Measurements from ENCODE around the gene MYO7A. TPM values are rescaled to one million over a fixed set of nuclear protein-coding genes. Genes with fewer than 3 reads are reported as not detected.

Gene MYO7A
- total RNA-seq, 1 donor from 2014 or later: 3.2 TPM

- intact Hi-C loops (cut with micrococcal nuclease): no loop called here
- no peak overlapping the region for H3K27ac ChIP-seq (replicated peaks)
- H3K9me3 ChIP-seq (replicated peaks): no peaks in the 10 kb centered on the region
- peaks cover 22% of the 10 kb centered on the region for H3K4me1 ChIP-seq
- TF ChIP-seq, protein P1, sequence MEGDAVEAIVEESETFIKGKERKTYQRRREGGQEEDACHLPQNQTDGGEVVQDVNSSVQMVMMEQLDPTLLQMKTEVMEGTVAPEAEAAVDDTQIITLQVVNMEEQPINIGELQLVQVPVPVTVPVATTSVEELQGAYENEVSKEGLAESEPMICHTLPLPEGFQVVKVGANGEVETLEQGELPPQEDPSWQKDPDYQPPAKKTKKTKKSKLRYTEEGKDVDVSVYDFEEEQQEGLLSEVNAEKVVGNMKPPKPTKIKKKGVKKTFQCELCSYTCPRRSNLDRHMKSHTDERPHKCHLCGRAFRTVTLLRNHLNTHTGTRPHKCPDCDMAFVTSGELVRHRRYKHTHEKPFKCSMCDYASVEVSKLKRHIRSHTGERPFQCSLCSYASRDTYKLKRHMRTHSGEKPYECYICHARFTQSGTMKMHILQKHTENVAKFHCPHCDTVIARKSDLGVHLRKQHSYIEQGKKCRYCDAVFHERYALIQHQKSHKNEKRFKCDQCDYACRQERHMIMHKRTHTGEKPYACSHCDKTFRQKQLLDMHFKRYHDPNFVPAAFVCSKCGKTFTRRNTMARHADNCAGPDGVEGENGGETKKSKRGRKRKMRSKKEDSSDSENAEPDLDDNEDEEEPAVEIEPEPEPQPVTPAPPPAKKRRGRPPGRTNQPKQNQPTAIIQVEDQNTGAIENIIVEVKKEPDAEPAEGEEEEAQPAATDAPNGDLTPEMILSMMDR (IDR thresholded peaks at IDR 0.05; ENCODE audit: borderline replicate concordance): no peak
- H3K36me3 ChIP-seq: no peaks in the 10 kb centered on the region
- no peak for DNase-seq
- H3K4me3 ChIP-seq: no peak overlapping the region
- H3K27me3 ChIP-seq (ENCODE audit: low read depth): no peaks in the 10 kb centered on the region
Observed at GRCh38 chr11:77158041-77158695, 30.1 kb downstream of the MYO7A start.

DNA sequence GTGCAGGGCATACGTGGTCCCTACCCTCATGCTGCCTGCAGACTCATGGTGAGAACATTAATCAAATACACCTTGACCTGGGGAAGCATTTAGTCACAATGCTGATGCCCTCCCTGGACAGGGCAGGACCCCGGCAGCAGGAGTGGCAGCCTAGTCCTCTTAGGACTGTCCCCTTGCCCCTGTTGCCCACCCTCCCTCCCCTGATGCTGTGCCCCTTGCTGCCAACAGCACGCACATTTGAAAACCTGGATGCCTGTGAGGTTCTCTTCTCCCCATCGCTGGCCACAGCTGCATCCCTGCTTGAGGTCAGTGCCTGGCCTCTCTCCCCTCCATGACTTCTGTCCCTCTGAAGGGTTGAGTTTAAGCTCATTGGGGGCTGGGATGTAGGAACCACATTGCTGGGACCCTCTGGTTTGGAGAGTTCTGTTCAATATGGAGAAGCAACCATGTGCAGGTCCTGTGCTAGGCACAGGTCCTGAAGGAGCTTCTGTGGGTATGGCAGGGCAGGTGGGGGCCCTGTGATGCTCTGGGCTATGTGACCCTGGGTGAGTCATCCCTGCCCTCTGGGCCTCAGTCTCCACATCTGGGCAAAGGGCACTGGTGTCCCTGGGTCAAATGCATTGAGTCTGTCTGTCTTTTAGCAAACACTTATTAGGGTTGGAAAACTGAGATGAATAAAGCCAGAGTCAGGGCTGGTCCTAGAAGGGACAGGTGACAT is 31.3 kb downstream of the MYO7A start:
- TF ChIP-seq, protein P1 (IDR thresholded peaks at IDR 0.05; ENCODE audit: borderline replicate concordance): no peak
- Histone ChIP-seq H3K9me3 (replicated peaks) (no peaks in the 10 kb centered on the region), H3K36me3 (no peaks in the 10 kb centered on the region), H3K27ac (replicated peaks) (no peak overlapping the region), H3K4me1 (peaks cover 10% of the 10 kb centered on the region), H3K4me3 (no peak overlapping the region), H3K27me3 (ENCODE audit: low read depth) (no peaks in the 10 kb centered on the region)
- DNase-seq: no peak
- intact Hi-C loops (cut with micrococcal nuclease): no loop called here

- H3K4me3 ChIP-seq: no peak overlapping the region
- H3K36me3 ChIP-seq: no peaks in the 10 kb centered on the region
- peaks cover 3% of the 10 kb centered on the region for H3K4me1 ChIP-seq
- intact Hi-C loops (cut with micrococcal nuclease): no loop called here
- no peak overlapping the region for H3K27ac ChIP-seq (replicated peaks)
- no peak for DNase-seq
- H3K9me3 ChIP-seq (replicated peaks): no peaks in the 10 kb centered on the region
- TF ChIP-seq, protein P1 (IDR thresholded peaks at IDR 0.05; ENCODE audit: borderline replicate concordance): no peak
- no peaks in the 10 kb centered on the region for H3K27me3 ChIP-seq (ENCODE audit: low read depth)
Observed at GRCh38 chr11:77159937-77160495, 32.0 kb downstream of the MYO7A start.

DNA sequence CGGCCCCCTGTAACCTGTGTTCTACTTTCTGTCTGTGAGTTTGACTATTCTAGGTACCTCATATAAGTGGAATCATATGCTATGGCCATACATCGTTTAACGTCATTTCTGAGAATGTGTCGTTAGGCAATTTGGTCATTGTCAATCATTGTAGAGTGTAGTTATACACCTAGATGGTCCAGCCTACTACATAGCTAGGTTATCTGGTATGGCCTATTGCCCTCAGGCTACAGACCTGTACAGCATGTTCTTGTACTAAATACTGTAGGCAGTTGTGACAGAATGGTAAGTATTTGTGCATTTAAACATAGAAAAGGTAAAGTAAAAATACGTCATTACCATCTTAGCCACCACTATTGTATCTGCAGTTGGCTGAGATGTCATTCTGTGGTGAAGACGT is 35.2 kb downstream of the MYO7A start:
- DNase-seq: no peak
- H3K36me3 ChIP-seq: no peaks in the 10 kb centered on the region
- intact Hi-C loops (cut with micrococcal nuclease): no loop called here

DNA sequence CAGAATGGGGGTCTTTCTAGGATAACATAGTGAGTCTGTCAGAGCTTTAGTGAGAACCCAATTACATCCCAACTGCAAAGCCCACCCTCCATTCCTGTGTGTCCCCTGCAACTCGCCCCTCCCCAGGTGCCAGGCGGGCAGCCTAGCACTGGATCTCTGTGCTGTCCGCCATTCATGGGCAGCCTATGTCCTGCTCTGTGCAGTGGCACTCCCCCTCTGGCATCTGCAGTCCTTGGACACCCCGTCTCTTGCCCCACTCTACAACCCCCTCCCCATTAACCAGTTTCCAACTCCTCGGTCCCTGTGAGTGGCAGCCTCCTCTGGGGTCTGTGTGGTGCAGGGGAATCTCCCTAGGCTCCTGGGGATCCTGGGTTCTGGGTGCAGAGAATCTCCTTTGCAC is 37.0 kb downstream of the MYO7A start:
- no peak for DNase-seq
- no peaks in the 10 kb centered on the region for H3K36me3 ChIP-seq

More for the DNA sequence above, 35.2 kb downstream of the MYO7A start:
- Histone ChIP-seq H3K27ac (replicated peaks) (no peak overlapping the region), H3K9me3 (replicated peaks) (no peaks in the 10 kb centered on the region), H3K27me3 (ENCODE audit: low read depth) (no peaks in the 10 kb centered on the region), H3K4me1 (no peaks in the 10 kb centered on the region), H3K4me3 (no peak overlapping the region)
- TF ChIP-seq, protein P1 (IDR thresholded peaks at IDR 0.05; ENCODE audit: borderline replicate concordance): no peak

More for the DNA sequence above, 37.0 kb downstream of the MYO7A start:
- TF ChIP-seq, protein P1 (IDR thresholded peaks at IDR 0.05; ENCODE audit: borderline replicate concordance): no peak
- H3K4me3 ChIP-seq: no peak overlapping the region
- H3K27ac ChIP-seq (replicated peaks): no peak overlapping the region
- H3K9me3 ChIP-seq (replicated peaks): no peaks in the 10 kb centered on the region
- H3K27me3 ChIP-seq (ENCODE audit: low read depth): no peaks in the 10 kb centered on the region
- H3K4me1 ChIP-seq: no peaks in the 10 kb centered on the region
- intact Hi-C loops (cut with micrococcal nuclease): no loop called here

All from left ventricle myocardium inferior (tissue), 1 donor.